Upper lobe of left lung (tissue), 4 donors: ENCODE measurements around the gene BCAS3.

Experiments used
- EP300 ChIP-seq, 4 donors: sonication (generic); formaldehyde crosslinking; IDR thresholded peaks; one replicate each; pipeline ENCODE4 v1.5.1; 2017; ENCODE audit warnings: antibody characterized with exemption in 4 of 4, control low read depth in 2 of 4
- POLR2A ChIP-seq, 4 donors: fragments of 450-650 bp; IDR thresholded peaks; one replicate each; pipeline ENCODE4 v1.5.1; 2016 to 2017; ENCODE audit warnings: antibody characterized with exemption in 4 of 4, mild to moderate bottlenecking in 2 of 4
- POLR2AphosphoS5 ChIP-seq, 2 donors: sonication (generic); formaldehyde crosslinking; IDR thresholded peaks; one replicate each; pipeline ENCODE4 v1.5.1; 2017; ENCODE audit warnings: antibody characterized with exemption in 2 of 2
- TF ChIP-seq, protein P1 (sequence below), 6 experiments: fragments of 450-650 bp in 4 of 6; fragments of 200-600 bp in 2 of 6; sonication (generic) in 2 of 6; IDR thresholded peaks; one replicate each; pipeline ENCODE4 v1.5.1; 2016 to 2019; ENCODE audit warnings: antibody characterized with exemption in 6 of 6

DNA sequence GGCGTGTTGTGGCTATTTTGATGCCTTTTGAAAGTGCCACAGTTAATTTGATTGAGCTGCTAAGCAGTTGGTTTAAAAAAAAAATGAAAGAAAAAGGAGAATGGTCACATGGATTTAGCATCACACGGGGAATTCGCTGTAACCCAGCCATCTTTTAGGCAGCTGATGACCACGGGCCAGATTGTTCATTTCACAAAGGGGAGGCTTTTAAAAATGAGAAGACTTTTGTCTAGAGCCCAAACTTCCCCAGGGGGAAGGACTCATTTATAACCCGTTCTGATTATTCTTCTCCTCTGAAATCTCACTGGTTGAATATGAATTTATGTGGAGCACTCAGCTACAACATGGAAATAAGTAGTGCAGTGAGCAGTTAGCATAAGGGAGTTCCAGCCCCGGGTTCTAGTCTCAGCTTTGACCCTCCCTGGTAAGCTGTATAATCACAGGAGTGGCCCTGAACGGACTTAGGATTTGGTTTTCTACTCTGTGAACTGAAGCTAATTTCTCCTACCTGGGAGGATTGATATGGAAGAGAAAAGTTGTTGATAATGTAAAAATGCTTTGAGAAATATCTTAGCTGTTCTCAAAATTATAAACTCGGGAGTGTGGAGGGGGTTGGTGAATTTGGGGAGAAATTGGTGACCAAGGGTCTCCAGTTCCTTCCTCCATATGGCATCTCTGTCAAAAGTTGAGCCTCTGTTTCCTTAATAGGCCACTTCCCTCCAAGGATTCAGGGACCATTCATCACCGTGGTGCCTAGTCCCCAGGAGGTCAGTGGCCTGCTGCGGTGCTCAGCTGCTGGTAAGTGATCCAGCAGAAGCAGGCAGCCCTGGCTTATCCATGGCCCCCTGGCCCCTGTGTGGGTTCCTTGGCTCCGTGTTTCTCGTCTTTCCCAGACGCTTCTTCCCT is 645.6 kb downstream of the BCAS3 start:
- TF ChIP-seq, protein P1, sequence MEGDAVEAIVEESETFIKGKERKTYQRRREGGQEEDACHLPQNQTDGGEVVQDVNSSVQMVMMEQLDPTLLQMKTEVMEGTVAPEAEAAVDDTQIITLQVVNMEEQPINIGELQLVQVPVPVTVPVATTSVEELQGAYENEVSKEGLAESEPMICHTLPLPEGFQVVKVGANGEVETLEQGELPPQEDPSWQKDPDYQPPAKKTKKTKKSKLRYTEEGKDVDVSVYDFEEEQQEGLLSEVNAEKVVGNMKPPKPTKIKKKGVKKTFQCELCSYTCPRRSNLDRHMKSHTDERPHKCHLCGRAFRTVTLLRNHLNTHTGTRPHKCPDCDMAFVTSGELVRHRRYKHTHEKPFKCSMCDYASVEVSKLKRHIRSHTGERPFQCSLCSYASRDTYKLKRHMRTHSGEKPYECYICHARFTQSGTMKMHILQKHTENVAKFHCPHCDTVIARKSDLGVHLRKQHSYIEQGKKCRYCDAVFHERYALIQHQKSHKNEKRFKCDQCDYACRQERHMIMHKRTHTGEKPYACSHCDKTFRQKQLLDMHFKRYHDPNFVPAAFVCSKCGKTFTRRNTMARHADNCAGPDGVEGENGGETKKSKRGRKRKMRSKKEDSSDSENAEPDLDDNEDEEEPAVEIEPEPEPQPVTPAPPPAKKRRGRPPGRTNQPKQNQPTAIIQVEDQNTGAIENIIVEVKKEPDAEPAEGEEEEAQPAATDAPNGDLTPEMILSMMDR (IDR thresholded peaks at IDR 0.05): no peak
- TF ChIP-seq POLR2A (IDR thresholded peaks at IDR 0.05): no peak
- TF ChIP-seq POLR2AphosphoS5 (IDR thresholded peaks at IDR 0.05): no peak
- TF ChIP-seq EP300 (IDR thresholded peaks at IDR 0.05): no peak
